Loucy (cell line): ENCODE data around the gene CD4.

Experiments
- CTCF ChIP-seq: fragments of 200-600 bp; sonication (generic); conservative IDR thresholded peaks from 2 replicates; pipeline ENCODE4 v1.5.1; 2014; ENCODE audit warnings: mild to moderate bottlenecking, antibody characterized with exemption, low read length
- EZH2phosphoT487 ChIP-seq: fragments of 200-600 bp; IDR thresholded peaks from 2 replicates; pipeline ENCODE4 v1.6.1; 2018; ENCODE audit warnings: antibody characterized with exemption, mild to moderate bottlenecking, moderate library complexity, borderline replicate concordance

DNA sequence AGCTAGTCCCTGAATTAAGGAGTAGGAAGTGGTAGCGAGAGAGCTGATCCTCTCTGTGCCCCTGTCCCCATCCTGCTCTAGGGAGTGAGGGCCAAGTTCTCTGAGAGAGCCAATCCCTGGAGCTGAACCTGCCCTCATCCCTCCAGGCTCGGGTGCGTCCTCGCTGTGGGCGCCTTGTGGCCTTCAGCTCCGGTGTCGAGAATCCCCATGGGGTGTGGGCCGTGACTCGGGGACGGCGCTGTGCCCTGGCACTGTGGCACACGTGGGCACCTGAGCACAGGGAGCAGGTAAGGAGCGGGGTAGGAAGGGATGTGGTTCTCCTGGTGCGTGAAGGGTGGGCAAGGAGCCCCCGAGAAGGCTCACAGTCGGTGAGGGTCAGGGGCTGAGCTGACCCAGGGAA, 49.5 kb downstream of the CD4 start:
- TF ChIP-seq EZH2phosphoT487 (no peak), CTCF (no peak)
